Astrocyte (in vitro differentiated cells and primary cell): ENCODE measurements around the gene LMO1. TPM values are rescaled to one million over a fixed set of nuclear protein-coding genes. Genes with fewer than 3 reads are reported as not detected.

Experiments used
- DNase-seq: peaks from one replicate; pipeline ENCODE4 v3.0.0-alpha.2; 2010; ENCODE audit warnings: low read depth
- FAIRE-seq: peaks from 2 replicates; lab custom pipeline; 2011; peaks lifted over from hg19 to GRCh38; lab: Jason Lieb, UNC
- H2AFZ ChIP-seq: 2 replicates; pipeline ENCODE4 v1.6.0; 2012; ENCODE audit warnings: low read depth, low read length, inconsistent platforms
- H3K27ac ChIP-seq: 2 replicates; pipeline ENCODE4 v1.5.1; 2011; ENCODE audit warnings: low read depth, low read length, inconsistent platforms
- H3K27me3 ChIP-seq: 2 replicates; pipeline ENCODE4 v1.6.0; 2011; ENCODE audit warnings: low read length, inconsistent platforms; ENCODE audit not compliant: insufficient read depth
- H3K36me3 ChIP-seq: 2 replicates; pipeline ENCODE4 v1.5.1; 2011; ENCODE audit warnings: low read length, inconsistent platforms; ENCODE audit not compliant: insufficient read depth
- H3K4me1 ChIP-seq: 2 replicates; pipeline ENCODE4 v1.5.1; 2011; ENCODE audit warnings: low read length, inconsistent platforms; ENCODE audit not compliant: insufficient read depth
- H3K4me2 ChIP-seq: 2 replicates; pipeline ENCODE4 v1.6.0; 2012; ENCODE audit warnings: low read length, inconsistent platforms
- H3K4me3 ChIP-seq: 2 replicates; pipeline ENCODE4 v1.5.1; 2011; ENCODE audit warnings: low read depth, mild to moderate bottlenecking, low read length, inconsistent platforms; ENCODE audit not compliant: insufficient read depth
- H3K79me2 ChIP-seq: 2 replicates; pipeline ENCODE4 v1.6.0; 2012; ENCODE audit warnings: mild to moderate bottlenecking, low read length, inconsistent platforms; ENCODE audit not compliant: insufficient read depth
- H3K9ac ChIP-seq: 2 replicates; pipeline ENCODE4 v1.6.0; 2012; ENCODE audit warnings: mild to moderate bottlenecking, low read length, inconsistent platforms
- H3K9me3 ChIP-seq: 2 replicates; pipeline ENCODE4 v1.5.1; 2012; ENCODE audit warnings: low read depth, mild to moderate bottlenecking, low read length, inconsistent platforms; ENCODE audit not compliant: insufficient read depth
- H4K20me1 ChIP-seq: 2 replicates; pipeline ENCODE4 v1.6.0; 2012; ENCODE audit warnings: low read length, inconsistent platforms; ENCODE audit not compliant: insufficient read depth
- H3K27ac Mint-ChIP-seq: one replicate; pipeline ENCODE4 v1.8.0; 2021; ENCODE audit warnings: mild to moderate bottlenecking, mixed read lengths; ENCODE audit not compliant: unreplicated experiment
- H3K27me3 Mint-ChIP-seq: one replicate; pipeline ENCODE4 v1.8.0; 2021; ENCODE audit warnings: low read depth, mixed read lengths; ENCODE audit not compliant: unreplicated experiment
- H3K36me3 Mint-ChIP-seq: one replicate; pipeline ENCODE4 v1.8.0; 2021; ENCODE audit warnings: low read depth, mixed read lengths; ENCODE audit not compliant: unreplicated experiment
- H3K4me1 Mint-ChIP-seq: one replicate; pipeline ENCODE4 v1.8.0; 2021; ENCODE audit warnings: low read depth, mixed read lengths; ENCODE audit not compliant: unreplicated experiment
- H3K4me3 Mint-ChIP-seq: one replicate; pipeline ENCODE4 v1.8.0; 2021; ENCODE audit warnings: mild to moderate bottlenecking, moderate library complexity, mixed read lengths; ENCODE audit not compliant: unreplicated experiment
- H3K9me3 Mint-ChIP-seq: one replicate; pipeline ENCODE4 v1.8.0; 2021; ENCODE audit warnings: mild to moderate bottlenecking, mixed read lengths; ENCODE audit not compliant: unreplicated experiment
- EZH2 ChIP-seq: IDR thresholded peaks from 2 replicates; pipeline ENCODE4 v1.6.1; 2012; ENCODE audit warnings: mild to moderate bottlenecking, low read length, inconsistent platforms; ENCODE audit not compliant: insufficient read depth
- total RNA-seq: library from RNA; stranded (reverse); gene quantifications from 2 replicates; pipeline ENCODE4 v1.2.1, GENCODE V29; 2021
- TF ChIP-seq, protein P1 (sequence below): IDR thresholded peaks from 2 replicates; pipeline ENCODE4 v1.5.1; 2011; ENCODE audit warnings: low read depth, mild to moderate bottlenecking, inconsistent platforms, low read length, moderate library complexity; ENCODE audit not compliant: insufficient read depth

Gene LMO1
- total RNA-seq, 1 donor from 2014 or later = 1.5 TPM

DNA sequence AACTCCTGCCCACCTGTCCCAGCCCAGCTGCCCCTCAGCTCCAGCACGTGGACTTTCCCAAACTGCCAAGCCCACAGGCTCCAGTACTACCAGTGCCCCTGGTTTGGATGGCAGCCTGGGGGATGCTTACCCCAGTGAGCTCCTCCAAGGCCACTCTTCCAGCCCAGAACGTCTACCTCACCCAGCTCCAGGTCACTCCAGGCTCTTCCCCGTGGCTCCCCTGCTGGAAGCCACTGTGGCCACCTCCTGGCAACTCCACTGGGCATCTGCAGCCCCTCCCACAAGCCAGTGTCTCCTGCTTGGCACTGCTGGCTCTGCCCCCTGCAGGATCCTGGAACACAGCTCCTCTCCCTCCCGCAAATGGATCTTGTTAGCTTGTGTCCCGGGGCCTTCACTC, 29.3 kb downstream of the LMO1 start:
- Histone ChIP-seq H3K9ac (no peak overlapping the region), H3K27me3 (peaks cover 2% of the 10 kb centered on the region), H3K36me3 (no peaks in the 10 kb centered on the region), H3K4me3 (no peak overlapping the region), H4K20me1 (no peaks in the 10 kb centered on the region), H3K4me2 (peak overlapping the region; percentile 32), H3K27ac (no peak overlapping the region), H3K79me2 (no peaks in the 10 kb centered on the region), H2AFZ (no peak overlapping the region), H3K9me3 (no peaks in the 10 kb centered on the region), H3K4me1 (peaks cover 14% of the 10 kb centered on the region)
- FAIRE-seq (no peak), DNase-seq (no peak)
- Mint-ChIP-seq H3K36me3 (no peaks in the 10 kb centered on the region), H3K4me3 (peak overlapping the region; percentile 27), H3K9me3 (no peaks in the 10 kb centered on the region), H3K27me3 (peaks cover 36% of the 10 kb centered on the region), H3K27ac (peak overlapping the region; percentile 80), H3K4me1 (peaks cover 28% of the 10 kb centered on the region)
- TF ChIP-seq EZH2 = no peak
- TF ChIP-seq, protein P1, sequence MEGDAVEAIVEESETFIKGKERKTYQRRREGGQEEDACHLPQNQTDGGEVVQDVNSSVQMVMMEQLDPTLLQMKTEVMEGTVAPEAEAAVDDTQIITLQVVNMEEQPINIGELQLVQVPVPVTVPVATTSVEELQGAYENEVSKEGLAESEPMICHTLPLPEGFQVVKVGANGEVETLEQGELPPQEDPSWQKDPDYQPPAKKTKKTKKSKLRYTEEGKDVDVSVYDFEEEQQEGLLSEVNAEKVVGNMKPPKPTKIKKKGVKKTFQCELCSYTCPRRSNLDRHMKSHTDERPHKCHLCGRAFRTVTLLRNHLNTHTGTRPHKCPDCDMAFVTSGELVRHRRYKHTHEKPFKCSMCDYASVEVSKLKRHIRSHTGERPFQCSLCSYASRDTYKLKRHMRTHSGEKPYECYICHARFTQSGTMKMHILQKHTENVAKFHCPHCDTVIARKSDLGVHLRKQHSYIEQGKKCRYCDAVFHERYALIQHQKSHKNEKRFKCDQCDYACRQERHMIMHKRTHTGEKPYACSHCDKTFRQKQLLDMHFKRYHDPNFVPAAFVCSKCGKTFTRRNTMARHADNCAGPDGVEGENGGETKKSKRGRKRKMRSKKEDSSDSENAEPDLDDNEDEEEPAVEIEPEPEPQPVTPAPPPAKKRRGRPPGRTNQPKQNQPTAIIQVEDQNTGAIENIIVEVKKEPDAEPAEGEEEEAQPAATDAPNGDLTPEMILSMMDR = no peak

DNA sequence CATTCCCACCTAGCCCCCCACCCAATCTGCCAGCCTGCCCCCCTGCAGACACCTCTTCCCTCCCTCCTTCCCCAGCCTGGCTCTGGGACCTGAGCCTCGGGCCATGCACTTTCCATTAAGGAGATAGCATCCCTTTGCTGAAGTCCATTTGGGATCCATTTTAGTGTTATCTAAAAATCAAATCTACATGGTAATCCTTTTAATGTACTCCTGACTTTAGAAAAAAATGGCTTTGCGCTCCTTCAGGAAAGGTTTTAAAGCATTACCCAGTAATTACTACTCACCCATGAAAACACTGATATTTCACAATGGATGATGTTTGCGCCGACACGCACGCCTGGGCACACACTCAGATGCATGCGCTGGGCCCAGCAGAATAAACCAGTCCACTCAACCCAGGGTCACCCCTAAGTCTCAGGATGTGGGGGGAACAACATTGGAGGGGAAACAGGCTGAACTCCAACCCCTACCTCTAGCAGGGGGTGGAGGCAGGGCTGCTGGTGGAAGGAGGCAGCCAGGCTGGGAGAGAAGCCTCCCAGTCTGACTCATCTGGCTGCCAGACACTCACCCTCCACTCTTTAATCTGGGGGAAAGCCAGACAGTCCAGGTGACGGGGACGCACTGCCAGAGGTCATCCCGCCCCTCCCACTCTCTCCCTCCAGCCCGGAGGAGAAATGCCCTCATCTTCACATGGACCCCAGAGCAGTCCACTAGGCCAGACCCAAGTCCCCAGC, 29.8 kb downstream of the LMO1 start:
- Mint-ChIP-seq H3K27me3 (peaks cover 32% of the 10 kb centered on the region), H3K27ac (peak overlapping the region; percentile 80), H3K9me3 (no peaks in the 10 kb centered on the region), H3K4me1 (peaks cover 28% of the 10 kb centered on the region), H3K4me3 (peak overlapping the region; percentile 27), H3K36me3 (no peaks in the 10 kb centered on the region)
- Histone ChIP-seq H3K9me3 (no peaks in the 10 kb centered on the region), H3K4me2 (peak overlapping the region; percentile 32), H3K27me3 (peaks cover 2% of the 10 kb centered on the region), H3K36me3 (no peaks in the 10 kb centered on the region), H4K20me1 (no peaks in the 10 kb centered on the region), H3K79me2 (no peaks in the 10 kb centered on the region), H3K9ac (no peak overlapping the region), H3K4me3 (no peak overlapping the region), H3K4me1 (peaks cover 17% of the 10 kb centered on the region), H2AFZ (no peak overlapping the region), H3K27ac (no peak overlapping the region)
- TF ChIP-seq, protein P1 = no peak
- no peak for TF ChIP-seq EZH2
- DNase-seq (peak; percentile 67), FAIRE-seq (no peak)
